CD4-positive, alpha-beta memory T cell (primary cell): ENCODE measurements around the gene C10orf71. TPM values are rescaled to one million over a fixed set of nuclear protein-coding genes. Genes with fewer than 3 reads are reported as not detected.

Source experiments
- CTCF ChIA-PET: fragments of 350-600 bp; sonication (Branson Sonifier 250); formaldehyde crosslinking; loops from one replicate; lab custom pipeline; 2021; ENCODE audit warnings: inconsistent platforms; ENCODE audit not compliant: partially characterized antibody; lab: Charles Lee
- POLR2A ChIA-PET: fragments of 350-600 bp; sonication (Branson Sonifier 250); formaldehyde crosslinking; loops from one replicate; lab custom pipeline; 2021; ENCODE audit not compliant: partially characterized antibody; lab: Charles Lee
- DNase-seq, 5 donors: peaks; one replicate each; pipeline versions ENCODE4 v3.0.0 to v3.0.0-alpha.2; 2020 to 2022; ENCODE audit warnings: mixed read lengths in 1 of 5
- H3K27ac ChIP-seq: one replicate; pipeline ENCODE4 v1.7.0; 2013; ENCODE audit warnings: low read depth, low read length
- H3K27me3 ChIP-seq: 2 replicates; pipeline ENCODE4 v1.7.0; 2013; ENCODE audit warnings: mild to moderate bottlenecking, low read length, moderate library complexity; ENCODE audit not compliant: insufficient read depth
- H3K36me3 ChIP-seq: 2 replicates; pipeline ENCODE4 v1.7.0; 2013; ENCODE audit warnings: mild to moderate bottlenecking, low read length, moderate library complexity; ENCODE audit not compliant: insufficient read depth
- H3K4me1 ChIP-seq: 2 replicates; pipeline ENCODE4 v1.7.0; 2013; ENCODE audit warnings: mild to moderate bottlenecking, low read length, moderate library complexity; ENCODE audit not compliant: insufficient read depth
- H3K4me3 ChIP-seq, 2 donors: one replicate each; pipeline ENCODE4 v1.7.0; 2013; ENCODE audit warnings: low read length in 2 of 2, mild to moderate bottlenecking in 1 of 2
- H3K9me3 ChIP-seq, 2 donors: one replicate each; pipeline ENCODE4 v1.7.0; 2013; ENCODE audit warnings: low read length in 2 of 2, control low read depth in 1 of 2; ENCODE audit not compliant: control insufficient read depth in 1 of 2
- H3K27ac Mint-ChIP-seq, 7 donors: one replicate each; pipeline ENCODE4 v1.8.0; 2020 to 2021; ENCODE audit warnings: mixed read lengths in 7 of 7, mild to moderate bottlenecking in 6 of 7, inconsistent platforms in 3 of 7, moderate library complexity in 3 of 7
- H3K27me3 Mint-ChIP-seq, 2 donors: one replicate each; pipeline ENCODE4 v1.8.0; 2020 to 2021; ENCODE audit warnings: mixed read lengths in 2 of 2
- H3K36me3 Mint-ChIP-seq, 2 donors: one replicate each; pipeline ENCODE4 v1.8.0; 2020 to 2021; ENCODE audit warnings: mixed read lengths in 2 of 2, inconsistent platforms in 1 of 2, mild to moderate bottlenecking in 1 of 2
- H3K4me1 Mint-ChIP-seq, 4 donors: one replicate each; pipeline ENCODE4 v1.8.0; 2020 to 2021; ENCODE audit warnings: mixed read lengths in 4 of 4, mild to moderate bottlenecking in 1 of 4
- H3K4me3 Mint-ChIP-seq, 8 donors: one replicate each; pipeline ENCODE4 v1.8.0; 2020 to 2021; ENCODE audit warnings: mixed read lengths in 8 of 8, mild to moderate bottlenecking in 7 of 8, moderate library complexity in 6 of 8, inconsistent platforms in 3 of 8
- H3K9me3 Mint-ChIP-seq, 8 donors: one replicate each; pipeline ENCODE4 v1.8.0; 2020 to 2021; ENCODE audit warnings: mixed read lengths in 8 of 8, mild to moderate bottlenecking in 5 of 8, inconsistent platforms in 3 of 8, moderate library complexity in 1 of 8
- intact Hi-C: fragments of 100-400 bp; cut with micrococcal nuclease; formaldehyde crosslinking; loops from one replicate; pipeline ENCODE4 v1.15.1; 2023
- polyA plus RNA-seq, 2 donors: library from polyadenylated mRNA; unstranded; fragments of 300-500 nt; fragmentation: Illumina TruSeq; gene quantifications; one replicate each; pipeline ENCODE4 v1.2.3, GENCODE V29; 2021
- total RNA-seq, 2 experiments: library from RNA; stranded (reverse); gene quantifications; one replicate each; pipeline ENCODE4 v1.2.3, GENCODE V29; 2021

The C10orf71 gene
- total and polyA plus RNA-seq, 4 experiments from 2014 or later: not detected

DNA sequence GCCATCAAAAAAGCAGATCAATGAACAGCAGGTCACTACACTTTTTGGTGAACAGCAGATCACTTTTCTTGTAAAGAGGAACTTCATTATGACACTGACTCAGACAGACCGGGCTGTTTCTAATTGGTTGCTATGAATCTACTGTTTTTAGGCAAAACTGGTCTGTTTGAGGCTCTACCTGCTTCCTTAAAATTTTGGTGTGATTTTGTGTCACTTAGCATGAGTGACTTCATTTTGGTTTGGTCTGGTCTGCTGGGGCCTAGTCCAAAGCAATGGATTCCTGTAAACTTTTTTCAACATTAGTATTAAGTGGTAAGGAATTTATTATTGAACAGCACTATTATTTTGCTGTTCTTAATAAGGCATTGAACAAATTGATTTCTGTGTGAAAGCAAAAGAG lies 41.8 kb upstream of the C10orf71 start:
- no peaks in the 10 kb centered on the region for H3K36me3 Mint-ChIP-seq
- H3K27ac Mint-ChIP-seq: no peak overlapping the region
- no peak for DNase-seq
- no peak overlapping the region for H3K4me3 Mint-ChIP-seq
- ChIA-PET CTCF (no interaction called here), POLR2A (no interaction called here)
- Histone ChIP-seq H3K4me1 (peaks cover 16% of the 10 kb centered on the region), H3K27ac (no peak overlapping the region), H3K4me3 (no peak overlapping the region), H3K27me3 (no peaks in the 10 kb centered on the region), H3K36me3 (no peaks in the 10 kb centered on the region), H3K9me3 (no peaks in the 10 kb centered on the region)
- intact Hi-C loops: no loop called here
- peaks cover 0 to 4% of the 10 kb centered on the region in 2 donors for H3K27me3 Mint-ChIP-seq
- H3K4me1 Mint-ChIP-seq: no peaks in the 10 kb centered on the region
- peaks cover 0 to 4% (median under 1%) of the 10 kb centered on the region in 8 donors for H3K9me3 Mint-ChIP-seq

DNA sequence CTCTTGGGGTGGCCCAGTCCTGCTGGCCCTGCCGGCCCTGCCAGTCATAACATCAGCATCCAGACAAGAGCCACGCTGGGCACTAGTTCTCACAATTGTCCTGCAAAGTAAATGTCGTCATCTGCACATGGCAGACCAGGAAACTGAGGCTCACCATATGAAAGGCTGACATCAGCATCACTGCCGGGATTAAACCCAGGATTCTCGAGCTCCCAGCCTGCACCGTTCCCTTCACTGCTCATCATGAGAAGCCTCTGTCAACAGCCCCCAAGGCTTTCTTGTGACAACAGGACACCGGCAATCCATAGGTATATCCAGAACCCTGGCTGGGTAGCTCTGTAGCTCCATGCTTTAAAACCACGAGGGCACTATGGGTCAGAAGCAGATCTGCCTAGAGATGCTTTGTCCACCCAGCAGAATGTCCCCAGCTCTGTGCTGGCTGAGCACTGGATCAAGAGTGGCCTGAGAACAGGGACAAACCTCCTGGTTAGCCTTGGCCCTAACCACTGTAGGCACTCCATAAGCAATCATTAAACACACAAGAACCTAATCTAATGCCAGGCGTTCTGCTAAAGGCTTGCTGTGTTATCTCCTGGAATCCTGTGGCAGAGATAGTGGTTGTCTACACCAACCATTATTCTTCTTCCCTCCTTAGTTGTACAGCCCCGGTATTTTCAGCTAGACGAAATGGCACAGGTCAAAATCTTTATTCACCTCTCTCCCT lies 41.2 kb upstream of the C10orf71 start:
- DNase-seq: no peak
- peaks cover 0 to 4% (median under 1%) of the 10 kb centered on the region in 8 donors for H3K9me3 Mint-ChIP-seq

DNA sequence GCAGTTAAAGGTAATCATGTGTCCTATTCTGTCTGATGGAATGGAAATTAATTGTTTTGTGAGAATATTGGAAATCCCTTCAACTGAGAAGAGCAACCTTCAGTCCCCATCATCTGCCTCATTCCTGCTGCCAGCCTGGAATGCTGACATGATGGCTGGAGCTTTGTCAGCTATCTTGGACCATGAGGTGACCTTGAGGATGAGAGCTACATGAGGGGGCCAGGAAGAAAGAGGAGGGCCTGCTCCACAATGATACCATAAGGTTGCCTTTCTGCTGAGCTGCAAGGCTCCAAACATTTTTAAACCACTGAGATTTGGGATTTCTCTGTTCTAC lies 40.7 kb upstream of the C10orf71 start:
- no peak overlapping the region for H3K27ac ChIP-seq
- H3K4me3 ChIP-seq: no peak overlapping the region
- peaks cover 0 to 6% (median 2%) of the 10 kb centered on the region in 8 donors for H3K9me3 Mint-ChIP-seq
- no peaks in the 10 kb centered on the region for H3K36me3 ChIP-seq
- DNase-seq: no peak
- intact Hi-C loops: no loop called here
- H3K27ac Mint-ChIP-seq: no peak overlapping the region
- H3K36me3 Mint-ChIP-seq: no peaks in the 10 kb centered on the region
- ChIA-PET CTCF (no interaction called here), POLR2A (no interaction called here)
- H3K27me3 ChIP-seq: no peaks in the 10 kb centered on the region
- H3K4me1 Mint-ChIP-seq: no peaks in the 10 kb centered on the region
- H3K9me3 ChIP-seq: no peaks in the 10 kb centered on the region
- peaks cover 0 to 4% of the 10 kb centered on the region in 2 donors for H3K27me3 Mint-ChIP-seq
- no peak overlapping the region for H3K4me3 Mint-ChIP-seq
- H3K4me1 ChIP-seq: peaks cover 16% of the 10 kb centered on the region

More for the DNA sequence above, 41.2 kb upstream of the C10orf71 start:
- H3K9me3 ChIP-seq: no peaks in the 10 kb centered on the region
- CTCF ChIA-PET: no interaction called here
- peaks cover 0 to 4% of the 10 kb centered on the region in 2 donors for H3K27me3 Mint-ChIP-seq
- no peaks in the 10 kb centered on the region for H3K4me1 Mint-ChIP-seq
- POLR2A ChIA-PET: no interaction called here
- no peak overlapping the region for H3K27ac ChIP-seq
- intact Hi-C loops: no loop called here
- H3K27me3 ChIP-seq: no peaks in the 10 kb centered on the region
- peaks cover 16% of the 10 kb centered on the region for H3K4me1 ChIP-seq
- no peaks in the 10 kb centered on the region for H3K36me3 ChIP-seq
- no peak overlapping the region for H3K4me3 Mint-ChIP-seq
- no peak overlapping the region for H3K27ac Mint-ChIP-seq
- H3K36me3 Mint-ChIP-seq: no peaks in the 10 kb centered on the region
- no peak overlapping the region for H3K4me3 ChIP-seq

DNA sequence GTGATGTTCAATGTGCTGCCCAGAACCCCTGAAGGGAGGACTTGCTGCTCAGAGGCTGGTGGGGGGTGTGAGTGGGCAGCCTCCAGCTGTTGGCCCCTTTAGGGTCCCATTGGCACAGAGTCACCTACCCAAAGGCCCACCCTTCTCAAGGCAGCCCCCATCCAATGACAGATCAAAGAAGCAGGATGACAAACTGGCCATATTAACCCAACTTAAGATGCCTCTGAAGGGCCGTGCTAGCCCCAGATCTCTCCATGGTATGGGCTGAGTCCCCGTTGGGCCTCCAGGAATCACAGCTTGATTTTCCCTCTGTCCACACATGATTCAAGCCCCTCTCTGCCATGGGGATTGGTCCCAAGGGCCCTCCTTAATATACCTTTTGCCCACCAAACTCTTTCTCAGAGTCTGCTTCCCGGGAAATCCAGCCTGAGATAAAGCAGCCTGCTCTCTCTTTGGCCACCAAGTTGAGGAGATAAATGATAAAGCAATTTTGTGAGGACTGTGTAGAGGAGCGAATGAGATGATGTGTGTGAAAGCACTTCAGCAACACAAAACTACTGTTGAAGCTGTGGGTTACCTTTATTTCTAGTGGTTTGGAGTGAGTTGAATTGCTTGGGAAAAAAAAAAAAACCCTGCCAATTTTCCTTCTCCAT lies 38.2 kb upstream of the C10orf71 start:
- H3K27ac Mint-ChIP-seq: no peak overlapping the region
- DNase-seq: no peak
- no peak overlapping the region for H3K27ac ChIP-seq
- ChIA-PET CTCF (interaction anchor here (0.9 kb wide), 1 partner anchor 17 kb away, joined by 3 read pairs; no protein-coding TSS in a partner anchor), POLR2A (no interaction called here)
- H3K9me3 ChIP-seq: no peaks in the 10 kb centered on the region
- H3K36me3 Mint-ChIP-seq: peaks cover 0 to 3% of the 10 kb centered on the region in 2 donors
- intact Hi-C loops: no loop called here
- no peak overlapping the region for H3K4me3 Mint-ChIP-seq
- H3K9me3 Mint-ChIP-seq: peaks cover 0 to 23% (median 13%) of the 10 kb centered on the region in 8 donors
- H3K4me1 Mint-ChIP-seq: no peaks in the 10 kb centered on the region
- H3K4me3 ChIP-seq: no peak overlapping the region
- H3K4me1 ChIP-seq: no peaks in the 10 kb centered on the region
- no peaks in the 10 kb centered on the region for H3K36me3 ChIP-seq
- no peaks in the 10 kb centered on the region for H3K27me3 ChIP-seq
- peaks cover 0 to 6% of the 10 kb centered on the region in 2 donors for H3K27me3 Mint-ChIP-seq

DNA sequence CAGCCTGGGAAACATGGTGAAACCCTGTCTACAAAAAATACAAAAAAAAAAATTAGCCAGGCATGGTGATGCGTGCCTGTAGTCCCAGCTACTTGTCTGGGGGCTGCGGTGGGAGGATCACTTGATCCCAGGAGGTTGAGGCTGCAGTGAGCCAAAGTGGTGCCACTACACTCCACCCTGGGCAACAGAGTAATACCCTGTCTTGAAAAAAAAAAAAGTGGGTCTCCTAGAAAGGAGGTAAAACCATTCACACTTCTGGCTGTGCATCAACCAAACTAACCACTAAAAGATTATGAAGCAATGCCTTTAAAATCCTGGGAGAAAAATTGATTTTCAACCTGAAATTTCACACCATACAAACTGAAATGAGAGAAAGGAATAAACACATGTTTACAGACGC lies 35.4 kb upstream of the C10orf71 start:
- Mint-ChIP-seq H3K9me3 (peaks cover 4 to 41% (median 25%) of the 10 kb centered on the region in 8 donors), H3K4me1 (no peaks in the 10 kb centered on the region), H3K4me3 (no peak overlapping the region), H3K36me3 (peaks cover 3% of the 10 kb centered on the region in 2 donors), H3K27me3 (peaks cover 0 to 5% of the 10 kb centered on the region in 2 donors), H3K27ac (no peak overlapping the region)
- ChIA-PET CTCF (no interaction called here), POLR2A (no interaction called here)
- H3K27me3 ChIP-seq: no peaks in the 10 kb centered on the region
- H3K27ac ChIP-seq: no peak overlapping the region
- no peaks in the 10 kb centered on the region for H3K9me3 ChIP-seq
- H3K4me1 ChIP-seq: no peaks in the 10 kb centered on the region
- intact Hi-C loops: no loop called here
- no peak overlapping the region for H3K4me3 ChIP-seq
- DNase-seq: no peak
- H3K36me3 ChIP-seq: no peaks in the 10 kb centered on the region

DNA sequence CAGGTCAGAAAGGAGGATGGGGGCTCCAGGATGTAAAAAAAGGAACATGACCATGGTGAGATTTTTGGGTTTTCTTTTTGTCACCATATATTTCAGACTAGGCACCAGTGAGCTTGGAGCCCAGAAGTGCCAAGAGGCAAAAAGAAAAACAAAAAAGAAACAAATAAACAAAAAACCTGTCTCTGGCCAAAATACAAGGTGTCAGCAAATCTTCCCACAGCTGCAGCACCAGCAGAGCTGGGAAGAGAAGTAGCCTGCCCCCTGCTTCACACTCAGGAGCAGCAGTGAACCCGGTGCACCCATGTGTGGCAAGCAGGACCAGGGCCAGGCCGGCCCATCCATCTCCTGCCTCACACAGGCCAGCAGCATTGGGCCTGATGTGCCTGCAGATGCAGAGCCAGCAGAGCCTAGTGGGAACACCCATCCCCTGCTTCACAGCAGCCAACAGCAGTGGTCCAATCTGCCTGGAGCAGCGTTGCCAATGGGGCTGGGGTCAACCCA lies 34.7 kb upstream of the C10orf71 start:
- no peak for DNase-seq
- POLR2A ChIA-PET: no interaction called here
- Mint-ChIP-seq H3K9me3 (peaks cover 4 to 41% (median 25%) of the 10 kb centered on the region in 8 donors), H3K4me3 (no peak overlapping the region), H3K4me1 (no peaks in the 10 kb centered on the region), H3K27me3 (peaks cover 0 to 5% of the 10 kb centered on the region in 2 donors), H3K27ac (no peak overlapping the region), H3K36me3 (peaks cover 3% of the 10 kb centered on the region in 2 donors)
- Histone ChIP-seq H3K4me1 (no peaks in the 10 kb centered on the region), H3K9me3 (no peaks in the 10 kb centered on the region), H3K27ac (no peak overlapping the region), H3K27me3 (no peaks in the 10 kb centered on the region), H3K4me3 (no peak overlapping the region), H3K36me3 (no peaks in the 10 kb centered on the region)
- intact Hi-C loops: no loop called here
- CTCF ChIA-PET: no interaction called here

DNA sequence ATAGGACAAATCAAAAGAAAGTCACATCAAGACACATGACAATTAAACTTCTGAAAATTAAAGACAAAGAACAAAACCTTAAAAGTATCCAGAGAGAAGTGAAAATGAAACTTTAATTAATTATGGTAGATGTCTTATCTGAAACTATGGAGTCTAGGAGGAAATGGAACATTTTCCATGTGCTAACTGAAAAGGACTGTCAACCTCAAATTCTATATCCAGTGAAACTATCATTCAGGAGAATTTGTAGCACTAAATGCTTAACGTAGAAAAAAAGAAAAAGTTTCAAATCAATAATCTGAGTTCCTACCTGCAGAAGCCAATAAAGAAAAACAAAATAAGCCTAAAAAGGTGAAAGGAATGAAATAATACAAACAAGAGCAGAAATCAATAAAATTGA lies 33.1 kb upstream of the C10orf71 start:
- H3K27me3 ChIP-seq: no peaks in the 10 kb centered on the region
- Mint-ChIP-seq H3K27ac (no peak overlapping the region), H3K27me3 (peaks cover 0 to 3% of the 10 kb centered on the region in 2 donors), H3K9me3 (peaks cover 4 to 41% (median 25%) of the 10 kb centered on the region in 8 donors), H3K36me3 (peaks cover 3% of the 10 kb centered on the region in 2 donors), H3K4me1 (no peaks in the 10 kb centered on the region), H3K4me3 (peak overlapping the region in 1 of 8 donors; percentile 4)
- ChIA-PET CTCF (no interaction called here), POLR2A (no interaction called here)
- DNase-seq: no peak
- no peaks in the 10 kb centered on the region for H3K4me1 ChIP-seq
- H3K4me3 ChIP-seq: no peak overlapping the region
- H3K9me3 ChIP-seq: no peaks in the 10 kb centered on the region
- no peaks in the 10 kb centered on the region for H3K36me3 ChIP-seq
- intact Hi-C loops: no loop called here
- no peak overlapping the region for H3K27ac ChIP-seq
